GM21825 (cell line): ENCODE results near the gene LARGE1.

Experiments
- ATAC-seq: cut with Tn5 transposase; IDR thresholded peaks from one replicate; pipeline ENCODE4 v1.9.1; 2021; ENCODE audit warnings: mild to moderate bottlenecking, moderate library complexity; ENCODE audit not compliant: unreplicated experiment

Gene LARGE1

GRCh38 chr22:33741025-33741424 is 179.3 kb downstream of the LARGE1 start:
- ATAC-seq = no peak

GRCh38 chr22:33739516-33739915 is 180.8 kb downstream of the LARGE1 start:
- ATAC-seq = no peak

- no peak for ATAC-seq
Observed at GRCh38 chr22:33737662-33738061, 182.6 kb downstream of the LARGE1 start.

GRCh38 chr22:33735978-33736377 is 184.3 kb downstream of the LARGE1 start:
- no peak for ATAC-seq

- ATAC-seq = no peak
Observed at GRCh38 chr22:33728847-33729246, 191.4 kb downstream of the LARGE1 start.

GRCh38 chr22:33726294-33726734 is 194.0 kb downstream of the LARGE1 start:
- ATAC-seq = no peak

- ATAC-seq = no peak
Observed at GRCh38 chr22:33723915-33724314, 196.4 kb downstream of the LARGE1 start.

- ATAC-seq = no peak
Observed at GRCh38 chr22:33722816-33723215, 197.5 kb downstream of the LARGE1 start.

GRCh38 chr22:33720166-33720878 is 200.0 kb downstream of the LARGE1 start:
- ATAC-seq = no peak

GRCh38 chr22:33717694-33718396 is 202.4 kb downstream of the LARGE1 start:
- no peak for ATAC-seq

GRCh38 chr22:33715237-33715985 is 204.9 kb downstream of the LARGE1 start:
- ATAC-seq = no peak

- no peak for ATAC-seq
Observed at GRCh38 chr22:33710326-33710725, 209.9 kb downstream of the LARGE1 start.

- no peak for ATAC-seq
Observed at GRCh38 chr22:33707581-33707980, 212.7 kb downstream of the LARGE1 start.

- ATAC-seq = no peak
Observed at GRCh38 chr22:33706100-33706499, 214.2 kb downstream of the LARGE1 start.

GRCh38 chr22:33699176-33699575 is 221.1 kb downstream of the LARGE1 start:
- ATAC-seq = no peak

- no peak for ATAC-seq
Observed at GRCh38 chr22:33697640-33698039, 222.6 kb downstream of the LARGE1 start.

GRCh38 chr22:33691057-33691630 is 229.1 kb downstream of the LARGE1 start:
- ATAC-seq = no peak

GRCh38 chr22:33688903-33689302 is 231.4 kb downstream of the LARGE1 start:
- ATAC-seq = no peak

- ATAC-seq = no peak
Observed at GRCh38 chr22:33687464-33687863, 232.8 kb downstream of the LARGE1 start.

- ATAC-seq = no peak
Observed at GRCh38 chr22:33684087-33684486, 236.2 kb downstream of the LARGE1 start.

- ATAC-seq = no peak
Observed at GRCh38 chr22:33682927-33683326, 237.3 kb downstream of the LARGE1 start.
